ENCODE measurements around the gene ADH5. TPM values are rescaled to one million over a fixed set of nuclear protein-coding genes. Genes with fewer than 3 reads are reported as not detected.

The ADH5 gene
- total and polyA plus RNA-seq, 12 donors, result 62.3 to 254 (median 196) TPM

DNA sequence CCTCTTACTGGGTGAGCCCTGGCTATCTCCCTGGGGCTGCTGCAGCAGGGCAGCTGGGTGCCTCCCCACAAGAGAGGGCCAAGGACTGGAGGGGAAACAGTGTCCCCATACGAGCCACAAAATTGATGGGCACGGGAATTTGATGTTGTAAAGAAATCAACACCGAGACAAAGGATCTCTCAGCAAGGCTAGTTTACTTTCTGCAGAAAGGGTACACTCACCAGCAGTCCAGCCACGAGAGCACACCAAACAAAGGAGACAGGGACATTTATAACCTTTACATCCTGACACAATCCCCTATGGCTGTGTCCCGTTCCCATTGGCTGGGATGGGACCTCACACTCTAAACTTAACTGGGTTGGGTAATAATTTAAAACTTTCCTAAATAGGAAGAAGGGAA is 67.2 kb downstream of the ADH5 start:
- intact Hi-C loops (cut with DNase I), result no loop called here
- peaks cover 0 to 9% (median 0%) of the 10 kb centered on the region in 9 donors for H3K36me3 ChIP-seq
- no peak overlapping the region for H3K27ac ChIP-seq
- TF ChIP-seq, protein P1, sequence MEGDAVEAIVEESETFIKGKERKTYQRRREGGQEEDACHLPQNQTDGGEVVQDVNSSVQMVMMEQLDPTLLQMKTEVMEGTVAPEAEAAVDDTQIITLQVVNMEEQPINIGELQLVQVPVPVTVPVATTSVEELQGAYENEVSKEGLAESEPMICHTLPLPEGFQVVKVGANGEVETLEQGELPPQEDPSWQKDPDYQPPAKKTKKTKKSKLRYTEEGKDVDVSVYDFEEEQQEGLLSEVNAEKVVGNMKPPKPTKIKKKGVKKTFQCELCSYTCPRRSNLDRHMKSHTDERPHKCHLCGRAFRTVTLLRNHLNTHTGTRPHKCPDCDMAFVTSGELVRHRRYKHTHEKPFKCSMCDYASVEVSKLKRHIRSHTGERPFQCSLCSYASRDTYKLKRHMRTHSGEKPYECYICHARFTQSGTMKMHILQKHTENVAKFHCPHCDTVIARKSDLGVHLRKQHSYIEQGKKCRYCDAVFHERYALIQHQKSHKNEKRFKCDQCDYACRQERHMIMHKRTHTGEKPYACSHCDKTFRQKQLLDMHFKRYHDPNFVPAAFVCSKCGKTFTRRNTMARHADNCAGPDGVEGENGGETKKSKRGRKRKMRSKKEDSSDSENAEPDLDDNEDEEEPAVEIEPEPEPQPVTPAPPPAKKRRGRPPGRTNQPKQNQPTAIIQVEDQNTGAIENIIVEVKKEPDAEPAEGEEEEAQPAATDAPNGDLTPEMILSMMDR (IDR thresholded peaks at IDR 0.05), result no peak
- ATAC-seq, result no peak
- no peaks in the 10 kb centered on the region for H3K27me3 ChIP-seq
- H3K4me3 ChIP-seq, result no peak overlapping the region
- no peak for DNase-seq
- peaks cover 0 to 43% (median 17%) of the 10 kb centered on the region in 9 donors for H3K4me1 ChIP-seq
- peaks cover 0 to 26% (median 9%) of the 10 kb centered on the region in 11 donors for H3K9me3 ChIP-seq
- 94 to 95% methylated on average over 5 of the region's 5 CpGs for WGBS, 2 donors

Other genes starting within 250 kb of the ADH5 start
- 10 to 100 TPM; 48.7 to 70.4 (median 58.4) TPM for gene EIF4E, start 159.7 kb downstream of the ADH5 start, total RNA-seq
- 10 to 100 TPM in 1 of 2 donors, 1 to 10 TPM in 1; 5.3 to 32.7 TPM for gene EIF4E, start 159.7 kb downstream of the ADH5 start, polyA plus RNA-seq
- gene METAP1, start 93.1 kb downstream of the ADH5 start, total RNA-seq, result 10 to 100 TPM; 54.2 to 79.7 (median 60.9) TPM
- 10 to 100 TPM; 37.7 to 43.5 TPM for gene METAP1, start 93.1 kb downstream of the ADH5 start, polyA plus RNA-seq
- not detected for gene ADH4, start 55.5 kb upstream of the ADH5 start, total RNA-seq
- under 1 TPM in 1 of 2 donors, not detected in 1; 0.04 TPM for gene ADH4, start 55.5 kb upstream of the ADH5 start, polyA plus RNA-seq
- gene ADH6, start 130.5 kb upstream of the ADH5 start, total RNA-seq, result under 1 TPM in 1 of 10 donors, not detected in 9; 0.08 TPM
- not detected for gene ADH6, start 130.5 kb upstream of the ADH5 start, polyA plus RNA-seq
- under 1 TPM in 4 of 10 donors, not detected in 6; 0.21 to 1.00 (median 0.78) TPM for gene ADH1A, start 202.2 kb upstream of the ADH5 start, total RNA-seq
- not detected for gene ADH1A, start 202.2 kb upstream of the ADH5 start, polyA plus RNA-seq
- 100 to 1,000 TPM in 3 of 10 donors, 10 to 100 TPM in 7; 12.6 to 257 (median 28.1) TPM for gene ADH1B, start 232.6 kb upstream of the ADH5 start, total RNA-seq
- gene ADH1B, start 232.6 kb upstream of the ADH5 start, polyA plus RNA-seq, result 10 to 100 TPM; 41.7 to 84.9 TPM

Data from heart right ventricle (tissue), 16 donors.